ENCODE measurements around the gene DUSP15. TPM values are rescaled to one million over a fixed set of nuclear protein-coding genes. Genes with fewer than 3 reads are reported as not detected.

The DUSP15 gene
- total and polyA plus RNA-seq, 9 of the 15 experiments (the other 6 are each of a cell fraction or from before 2014, with no cell fraction given), result 0.34 TPM; not detected in 8

- in situ Hi-C loops (cut with MboI) (loop anchor here (25.0 kb wide), 1 partner anchor 813 kb away; the partner anchor contains the start of gene C20orf203), intact Hi-C loops (cut with micrococcal nuclease) (no loop called here)
- 28% methylated on average over 34 of the region's 45 CpGs for WGBS (ENCODE audit: insufficient coverage, low coverage, missing lambda C conversion rate)
- Histone ChIP-seq H3K4me2 (ENCODE audit: insufficient read depth, low read length) (no peak overlapping the region), H3K27me3 (ENCODE audit: control insufficient read depth in 2 of 2, insufficient read depth in 2 of 2, low read length in 2 of 2) (peaks cover 10 to 44% of the 10 kb centered on the region in 2 experiments; a peak in 4 of 5 replicates), H3K79me2 (ENCODE audit: control insufficient read depth, insufficient read depth, low read length) (no peaks in the 10 kb centered on the region), H2AFZ (ENCODE audit: low read depth, low read length) (no peak overlapping the region), H3K9me1 (ENCODE audit: control insufficient read depth, insufficient read depth, low read length) (no peaks in the 10 kb centered on the region), H3K4me1 (replicated peaks in 1 of 2; ENCODE audit: control insufficient read depth in 2 of 2, insufficient read depth in 2 of 2, low read length in 2 of 2) (peaks cover 0 to 35% of the 10 kb centered on the region in 2 experiments; a peak in 3 of 5 replicates), H4K20me1 (replicated peaks; ENCODE audit: control insufficient read depth, insufficient read depth, low read length) (peaks cover 15% of the 10 kb centered on the region), H3K4me3 (no peak overlapping the region), H3K9ac (ENCODE audit: insufficient read depth in 1 of 2, low read depth in 2 of 2, low read length in 2 of 2) (no peak overlapping the region), H3K27ac (ENCODE audit: extremely low read depth, low read depth, low read length) (no peak overlapping the region), H3K36me3 (ENCODE audit: control insufficient read depth, insufficient read depth, low read length) (no peaks in the 10 kb centered on the region), H3K9me3 (replicated peaks; ENCODE audit: control insufficient read depth, insufficient read depth, low read depth, low read length) (no peaks in the 10 kb centered on the region)
- no peak for DNase-seq (ENCODE audit: extremely low read depth in 1 of 4, low spot score in 3 of 4)
- peak; percentile 12; the same call in 1 of the 3 replicates for ATAC-seq
- POLR2A ChIA-PET, result no interaction called here
- no TSS peak for BruUV-seq (replicated peaks)
- FAIRE-seq, result no peak
- CTCF ChIA-PET (ENCODE audit: low intra/inter-chr PET ratio), result no interaction called here
- no peak for TF ChIP-seq MCM3 (IDR thresholded peaks at IDR 0.05)
- TF ChIP-seq ZNF224 (CRISPR knock-in tag; IDR thresholded peaks at IDR 0.05), result no peak
- no peak for TF ChIP-seq HMGN3 (IDR thresholded peaks at IDR 0.05; ENCODE audit: borderline replicate concordance, extremely low read depth, insufficient read length, low read depth, low read length)
- TF ChIP-seq E2F6 (IDR thresholded peaks at IDR 0.05; ENCODE audit: borderline replicate concordance in 1 of 2, extremely low read depth in 1 of 2, insufficient read depth in 1 of 2, insufficient read length in 1 of 2, low read depth in 1 of 2, low read length in 1 of 2, poor library complexity in 1 of 2, severe bottlenecking in 1 of 2), result peak in 1 of 2 experiments; percentile 70
- TF ChIP-seq BMI1 (IDR thresholded peaks at IDR 0.05; ENCODE audit: low read length), result no peak
- no peak for TF ChIP-seq ZFP1 (CRISPR knock-in tag; IDR thresholded peaks at IDR 0.05)
- TF ChIP-seq NFIX (CRISPR knock-in tag; IDR thresholded peaks at IDR 0.05; ENCODE audit: low read depth), result no peak
- no peak for TF ChIP-seq PHF21A (IDR thresholded peaks at IDR 0.05; ENCODE audit: borderline replicate concordance, low read depth)
- no peak for TF ChIP-seq GATAD2A (IDR thresholded peaks at IDR 0.05)
- no peak for TF ChIP-seq POLR2B (IDR thresholded peaks at IDR 0.05; ENCODE audit: low read depth, partially characterized antibody)
- TF ChIP-seq MAX (CRISPR knock-in tag; IDR thresholded peaks at IDR 0.05), result peak; percentile 38; the same call in 1 of the 2 replicates
- no peak for TF ChIP-seq BDP1 (IDR thresholded peaks at IDR 0.05; ENCODE audit: insufficient read depth, insufficient read length)
- TF ChIP-seq MLX (CRISPR knock-in tag; conservative IDR thresholded peaks at IDR 0.05), result no peak
- TF ChIP-seq MYNN (IDR thresholded peaks at IDR 0.05), result no peak
- TF ChIP-seq MYNN (CRISPR knock-in tag; IDR thresholded peaks at IDR 0.05), result no peak
- no peak for TF ChIP-seq TGIF2 (CRISPR knock-in tag; IDR thresholded peaks at IDR 0.05)
- no peak for TF ChIP-seq DLX4 (CRISPR knock-in tag; IDR thresholded peaks at IDR 0.05)
- TF ChIP-seq YY1 (IDR thresholded peaks at IDR 0.05; ENCODE audit: borderline replicate concordance in 1 of 3, control insufficient read depth in 1 of 3, extremely low read depth in 1 of 3, insufficient read depth in 3 of 3, insufficient read length in 1 of 3, insufficient replicate concordance in 2 of 3, low read depth in 1 of 3, low read length in 2 of 3), result no peak
- no peak for TF ChIP-seq MITF (IDR thresholded peaks at IDR 0.05)
Measured at GRCh38 chr20:31849306-31849930, 20.9 kb downstream of the DUSP15 start.
